Kasumi-1 (cell line): ENCODE results near the gene MORN5.

Experiments used
- DNase-seq, 2 experiments: peaks; one replicate each; lab custom pipeline; 2025; lab: John Stamatoyannopoulos, UW

The MORN5 gene

DNA sequence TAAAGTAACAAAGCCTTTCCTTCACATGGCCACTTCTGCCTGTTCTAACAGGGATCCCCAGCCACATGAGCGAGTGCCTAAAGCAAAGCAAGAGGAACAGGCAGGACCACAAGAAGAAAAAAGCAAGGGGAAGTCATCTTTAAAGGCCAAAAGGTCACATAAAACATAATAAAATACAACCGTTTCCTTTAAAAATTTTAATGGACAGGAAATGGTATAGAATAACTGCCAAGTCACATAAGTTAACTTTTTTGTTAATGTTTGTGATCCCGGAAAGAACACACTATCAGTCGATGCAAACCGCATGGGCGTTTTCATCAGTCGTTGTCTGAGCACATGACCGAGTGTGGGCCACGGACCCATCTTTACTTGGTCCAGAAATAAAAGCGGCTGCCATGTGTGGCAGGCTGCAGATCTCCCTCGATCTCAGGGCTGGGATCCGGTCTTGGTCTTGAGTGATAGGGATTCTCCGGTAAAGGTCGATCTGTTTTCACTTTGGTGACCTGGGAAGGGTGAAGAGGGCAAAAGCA is 15.8 kb upstream of the MORN5 start:
- no peak for DNase-seq

DNA sequence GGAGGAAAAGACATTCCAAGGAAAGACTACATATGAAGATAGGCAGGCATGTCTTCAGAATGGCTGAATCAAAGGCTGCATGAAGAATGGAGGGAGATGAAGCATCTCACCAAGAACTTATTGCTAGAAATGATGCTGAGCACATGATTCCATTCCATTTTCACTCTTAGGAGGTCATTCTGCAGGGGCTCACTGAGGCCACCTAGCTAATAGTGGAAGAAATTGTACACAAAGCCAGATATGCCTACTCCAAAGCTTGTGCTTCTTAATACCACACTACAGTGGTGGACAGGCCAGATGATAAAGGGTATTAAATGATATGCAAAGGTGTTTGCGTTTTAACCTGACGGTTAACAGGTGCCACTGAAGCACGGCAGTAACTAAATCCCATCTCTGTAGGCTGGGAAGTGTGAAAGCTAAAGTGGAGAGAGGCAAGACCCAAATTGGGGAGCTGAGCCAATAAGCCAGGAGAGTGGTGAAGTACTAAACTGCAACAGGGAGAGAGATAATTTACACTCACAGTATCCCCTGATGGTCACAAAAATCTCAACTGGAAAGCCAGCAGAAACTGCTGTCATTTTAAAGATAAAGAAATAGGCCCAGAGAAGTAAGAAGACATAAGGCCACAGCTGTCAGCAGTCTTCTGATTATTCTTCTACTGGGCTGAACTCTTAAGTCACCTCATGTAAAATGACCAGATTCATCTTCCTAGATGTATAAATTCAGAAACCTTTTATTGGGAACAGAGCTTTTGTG is 14.7 kb upstream of the MORN5 start:
- DNase-seq: peak; percentile 28 to 59

DNA sequence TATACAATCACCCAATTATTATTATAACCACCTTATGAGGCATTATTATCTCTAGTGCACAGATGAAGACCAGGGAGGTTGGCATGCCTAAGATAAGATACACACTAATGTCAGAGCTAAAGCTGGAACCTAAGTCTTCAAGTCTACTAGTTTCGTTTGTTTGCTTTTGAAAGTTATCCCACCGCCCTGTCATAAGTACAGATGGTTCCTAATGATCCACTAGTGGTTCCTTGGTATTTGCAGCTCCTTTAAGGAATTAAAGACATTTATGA is 14.2 kb upstream of the MORN5 start:
- no peak for DNase-seq

DNA sequence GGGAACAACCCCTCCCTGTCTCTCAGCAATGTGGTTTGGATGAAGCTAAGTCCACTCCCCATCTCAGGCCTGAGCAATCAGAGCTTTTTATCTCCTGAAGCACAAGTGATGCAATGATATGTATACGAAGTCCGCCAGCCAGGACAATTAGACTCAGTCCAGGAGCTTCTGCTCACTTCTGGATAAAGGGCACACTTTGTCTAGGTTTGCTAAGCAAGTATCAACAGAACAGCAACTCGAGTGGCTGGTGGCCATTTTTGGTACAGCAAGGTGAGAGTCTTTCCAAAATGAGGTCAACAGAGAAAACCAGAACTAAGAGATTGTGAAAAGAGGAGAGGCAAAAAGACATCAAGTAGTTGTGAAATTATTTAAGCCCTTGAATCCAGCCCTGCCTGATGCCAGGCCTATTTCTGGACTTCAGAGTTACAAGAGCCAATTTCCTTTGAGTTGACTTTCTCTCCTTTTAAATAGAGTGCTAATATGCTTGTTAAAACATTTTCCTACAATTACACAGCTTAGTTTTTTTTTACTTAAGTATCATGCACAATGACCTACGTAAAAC is 8.4 kb upstream of the MORN5 start:
- peak in 1 of 2 experiments; percentile 3 for DNase-seq

DNA sequence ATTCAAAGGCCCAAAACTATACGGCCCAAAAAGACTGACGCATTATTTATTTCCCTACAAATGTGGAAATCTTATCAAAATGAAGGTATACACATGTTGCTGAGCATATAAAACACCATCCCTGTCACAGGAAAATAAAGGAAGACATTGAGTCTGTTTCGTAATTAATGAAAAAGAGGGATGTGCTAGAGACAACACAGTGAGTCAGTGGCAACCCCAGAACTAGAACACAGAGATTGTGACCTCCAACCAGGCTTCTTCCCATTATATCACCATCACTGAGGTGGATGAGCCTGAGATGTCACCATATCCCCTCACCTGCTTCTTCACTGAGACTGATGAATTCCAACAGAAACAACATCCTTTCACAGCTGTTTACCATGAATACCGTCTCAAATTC is 3.9 kb upstream of the MORN5 start:
- DNase-seq: no peak

DNA sequence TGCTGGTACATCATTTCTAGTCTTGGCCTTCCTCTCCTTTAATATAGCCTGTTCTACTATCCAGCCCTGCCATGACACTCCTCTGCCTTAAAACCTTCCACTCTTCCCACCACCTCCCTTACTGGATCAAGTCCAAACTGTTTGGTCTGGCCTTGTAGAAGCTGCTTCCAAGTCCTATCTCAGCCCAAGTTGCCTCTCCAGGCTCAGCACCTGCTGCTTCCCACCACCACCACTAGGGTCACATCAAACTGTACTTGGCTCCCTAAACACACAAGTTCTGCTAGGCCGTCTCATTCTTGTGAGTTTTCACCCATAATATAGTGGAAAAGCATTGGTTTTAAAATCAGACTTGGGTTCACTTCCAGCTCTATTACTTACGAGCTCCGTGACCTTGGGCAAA is 1.5 kb upstream of the MORN5 start:
- peak; percentile 76 to 86 for DNase-seq

DNA sequence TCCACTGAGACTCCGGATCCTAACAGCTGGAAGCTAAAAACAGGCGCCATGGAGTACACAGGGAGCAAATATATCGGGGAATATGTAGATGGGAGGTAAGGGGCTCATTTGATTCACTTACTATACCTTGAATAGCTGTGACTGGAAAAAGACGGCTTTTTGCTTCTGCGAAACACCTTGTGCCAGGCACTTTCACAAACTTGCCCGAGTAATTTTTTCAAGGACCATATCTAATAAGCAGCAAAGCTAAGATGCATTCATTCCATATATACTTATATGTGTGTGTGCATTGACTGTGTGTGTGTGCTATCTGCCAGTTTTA is 178 bp downstream of the MORN5 start:
- no peak for DNase-seq

DNA sequence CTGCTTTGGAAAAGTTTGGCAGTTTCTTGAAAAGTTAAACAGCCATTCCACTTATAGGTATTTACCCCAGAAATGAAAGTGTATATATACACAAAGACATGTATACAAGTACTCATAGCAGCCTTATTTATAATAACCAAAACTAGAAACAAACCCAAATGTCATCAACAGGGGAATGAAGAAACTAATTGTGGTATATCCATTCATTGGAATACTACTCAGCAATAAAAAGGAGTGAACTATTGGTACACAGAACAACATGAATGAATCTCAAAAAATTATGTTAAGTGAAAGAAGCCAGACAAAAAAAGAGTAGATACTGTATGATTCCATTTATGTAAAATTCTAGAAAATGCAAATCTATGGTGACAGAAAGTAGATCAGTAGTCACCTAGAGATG is 2.7 kb downstream of the MORN5 start:
- DNase-seq: no peak

DNA sequence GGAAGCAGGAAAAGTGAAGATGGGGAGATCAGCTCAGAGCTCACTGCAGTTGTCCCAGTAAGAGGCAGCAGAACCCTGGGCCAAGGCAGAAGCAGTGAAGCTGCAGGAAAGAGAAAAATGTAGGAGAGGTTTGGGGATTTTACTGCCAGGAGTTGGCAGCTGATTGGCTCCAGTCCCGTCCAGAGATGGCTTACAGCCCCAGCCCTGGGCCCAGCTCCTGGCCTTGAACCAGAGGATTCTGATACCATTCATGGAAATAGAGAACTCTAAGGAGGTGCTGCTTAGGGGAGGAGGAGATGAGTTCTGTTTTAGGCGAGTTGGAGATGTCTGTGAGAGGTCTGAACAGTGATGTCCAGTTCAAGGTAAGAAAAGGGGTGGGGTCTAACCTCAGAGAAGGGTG is 4.6 kb downstream of the MORN5 start:
- no peak for DNase-seq

DNA sequence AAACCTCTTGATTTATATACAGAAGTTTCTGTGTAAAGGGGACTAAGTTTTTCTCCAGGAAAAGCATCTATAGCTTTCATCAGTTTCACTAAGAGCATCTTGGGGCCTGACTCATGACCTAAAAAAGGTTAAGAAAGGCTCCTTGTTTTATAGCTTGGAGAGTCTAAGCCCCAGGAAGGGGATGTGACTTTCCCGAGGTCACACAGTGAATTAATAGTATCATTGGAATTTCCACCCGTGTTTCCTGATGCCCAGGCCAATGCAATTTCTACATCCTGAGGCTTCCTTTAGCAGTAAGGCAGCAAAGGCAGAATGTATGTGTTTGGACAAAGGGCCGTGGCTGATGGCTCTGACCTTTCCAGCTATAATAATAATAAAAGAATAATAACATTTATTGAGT is 8.6 kb downstream of the MORN5 start:
- DNase-seq: no peak

DNA sequence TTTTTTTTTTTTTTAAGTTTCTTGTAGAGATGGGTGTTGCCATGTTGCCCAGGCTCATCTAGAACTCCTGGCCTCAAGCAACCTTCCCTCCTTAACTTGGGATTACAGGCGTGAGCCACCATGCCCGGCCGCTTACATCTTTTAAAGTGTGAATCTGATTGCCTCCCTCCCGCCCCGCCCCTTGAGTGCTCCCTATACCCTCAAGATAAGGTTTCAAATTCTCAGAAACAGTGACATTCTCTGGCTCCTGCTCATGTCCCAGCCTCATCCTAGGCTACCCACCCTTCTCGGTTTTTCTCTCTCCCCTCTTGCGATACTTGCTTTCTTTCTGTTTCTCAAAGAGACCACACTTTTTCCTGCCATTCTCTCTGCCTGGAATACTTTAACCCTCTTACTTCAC is 12.4 kb downstream of the MORN5 start:
- DNase-seq: no peak

DNA sequence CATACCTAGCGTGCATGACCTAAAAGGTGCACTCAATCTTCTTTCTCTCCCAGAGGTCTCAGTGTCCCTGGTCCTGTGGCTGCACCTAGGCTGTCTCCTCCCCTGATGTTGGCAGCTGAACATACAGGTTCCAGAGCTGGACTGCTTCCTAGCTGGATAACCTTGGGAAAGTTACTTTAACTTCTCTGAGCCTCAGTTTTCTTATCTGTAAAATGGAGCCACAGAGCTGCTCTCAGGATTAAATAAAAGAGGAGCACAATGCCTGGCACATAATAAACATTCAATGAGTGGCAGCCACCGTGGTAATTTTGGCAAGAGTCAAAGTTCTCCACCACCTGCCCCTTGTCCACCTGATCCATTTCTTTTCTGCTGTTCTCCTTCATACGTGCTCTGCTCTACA is 14.0 kb downstream of the MORN5 start:
- no peak for DNase-seq

DNA sequence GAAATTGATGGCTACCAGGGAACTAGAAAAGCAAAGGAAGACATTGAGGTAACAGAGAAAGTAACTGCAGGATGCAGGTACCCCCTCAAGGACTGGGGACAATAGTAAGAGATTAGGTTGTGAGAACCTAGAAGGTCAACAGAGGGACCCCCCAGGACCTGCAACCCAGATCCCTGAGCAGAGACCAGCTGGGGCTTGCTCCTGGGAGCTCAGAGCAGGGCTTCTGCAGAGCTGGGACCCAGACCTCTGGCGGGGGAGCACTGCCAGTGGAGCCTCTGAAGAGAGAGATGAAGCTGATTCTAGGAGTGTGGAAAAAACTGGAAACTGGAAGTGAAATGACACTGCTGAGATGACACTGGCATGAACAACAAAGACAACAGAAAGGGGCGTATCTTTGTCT is 17.2 kb downstream of the MORN5 start:
- no peak for DNase-seq

DNA sequence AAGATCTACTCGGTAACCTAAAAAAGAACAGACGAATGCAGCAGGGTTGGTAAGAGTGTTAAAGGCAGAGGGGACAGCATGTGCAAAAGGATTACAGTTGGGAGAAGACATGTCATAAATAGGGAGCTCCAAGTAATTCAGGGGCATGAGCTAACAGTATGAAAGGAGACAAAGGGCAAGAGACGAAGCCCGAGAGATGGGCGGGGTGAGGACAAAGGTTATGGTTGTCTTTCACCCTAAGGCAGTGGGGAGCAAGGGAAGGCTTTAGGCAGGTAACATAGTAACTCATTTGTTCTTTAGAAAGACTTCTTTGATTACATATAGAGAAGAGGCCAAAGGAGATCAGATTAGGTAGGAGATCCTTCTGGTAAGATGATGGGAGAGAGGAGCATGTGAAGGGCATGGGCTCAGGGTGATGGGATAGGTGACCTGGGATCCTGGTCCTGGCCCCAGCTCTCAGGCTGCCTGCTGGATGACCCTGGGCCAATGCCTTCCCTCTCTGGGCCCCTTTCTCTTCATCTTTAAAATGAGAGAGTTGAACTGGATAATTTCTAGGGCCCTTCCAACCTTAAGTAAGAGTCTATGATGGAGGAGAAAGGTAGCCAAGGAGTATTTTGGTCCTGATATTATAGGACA is 19.5 kb downstream of the MORN5 start:
- no peak for DNase-seq

DNA sequence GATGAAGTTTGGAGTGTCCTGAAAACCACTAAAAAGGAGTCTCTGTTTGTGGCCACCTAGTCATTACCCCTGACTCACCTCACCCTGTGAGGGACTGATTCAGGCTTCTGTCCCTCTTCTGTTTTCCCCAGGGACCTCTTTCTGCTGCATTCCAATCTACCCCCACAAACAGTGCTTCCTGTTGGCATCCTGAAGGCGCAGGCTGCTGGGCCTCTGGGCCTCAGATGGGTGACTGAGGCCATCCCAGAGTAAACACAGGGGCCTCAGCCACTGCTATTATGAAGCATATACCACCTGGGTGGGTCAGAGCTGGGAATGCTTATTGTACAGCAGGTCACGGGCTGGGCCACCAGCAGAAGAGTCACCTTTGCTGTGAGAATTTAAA is 20.0 kb downstream of the MORN5 start:
- no peak for DNase-seq

DNA sequence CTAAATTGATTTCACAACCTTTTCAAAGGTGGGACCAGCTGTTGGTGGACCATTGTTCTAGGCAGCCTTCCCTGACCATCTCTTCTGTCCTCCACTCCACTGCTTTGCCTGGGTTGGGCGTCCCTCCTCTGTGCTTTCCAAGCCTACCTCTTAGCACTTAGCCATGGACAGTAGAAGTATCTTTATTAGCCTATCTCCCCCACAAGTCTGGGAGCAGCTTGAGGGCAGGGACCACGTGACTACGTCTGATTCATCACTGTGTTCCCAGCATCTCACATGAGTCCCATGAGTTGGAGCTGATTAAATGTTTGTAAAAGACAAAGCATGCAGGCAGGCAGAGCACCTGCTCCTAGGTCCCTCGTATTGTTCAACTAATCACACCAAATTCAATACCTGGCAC is 20.9 kb downstream of the MORN5 start:
- DNase-seq: no peak

DNA sequence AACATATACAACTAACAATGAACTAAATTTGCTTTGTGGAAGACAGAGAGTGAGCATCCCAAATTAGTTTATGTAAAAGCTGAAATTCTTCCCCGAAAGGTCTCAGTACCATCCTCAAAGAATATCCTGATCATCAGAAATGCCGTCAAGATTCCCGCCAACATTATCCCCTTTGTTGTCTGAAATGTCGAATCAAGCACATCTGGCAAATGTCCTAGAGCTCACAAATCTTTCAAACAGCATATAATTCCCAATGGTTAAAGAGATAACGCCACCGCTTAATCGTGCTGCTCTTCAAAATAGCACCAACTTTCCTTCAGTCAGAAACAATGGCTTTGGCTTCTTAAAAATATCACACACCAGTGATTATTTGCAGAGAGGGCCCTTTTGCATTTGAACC is 23.8 kb downstream of the MORN5 start:
- DNase-seq: no peak

DNA sequence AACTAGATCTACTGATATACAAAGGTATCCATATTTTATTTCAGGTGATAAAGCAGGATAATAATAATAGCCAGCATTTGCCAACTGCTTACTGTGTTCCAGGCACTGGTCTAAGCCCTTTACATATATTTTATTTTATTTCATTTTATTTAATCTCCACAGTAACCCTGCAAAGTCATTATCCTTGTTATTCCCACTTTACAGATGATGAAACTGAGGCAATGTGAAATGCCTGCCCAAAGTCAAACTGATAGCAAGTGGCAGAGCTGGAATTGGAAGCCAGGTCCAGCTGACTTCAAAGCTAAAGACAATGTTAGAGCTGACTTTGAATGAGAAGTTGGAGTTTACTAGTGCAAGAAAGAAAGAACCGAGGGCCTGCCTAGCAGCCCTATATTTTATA is 24.8 kb downstream of the MORN5 start:
- no peak for DNase-seq

DNA sequence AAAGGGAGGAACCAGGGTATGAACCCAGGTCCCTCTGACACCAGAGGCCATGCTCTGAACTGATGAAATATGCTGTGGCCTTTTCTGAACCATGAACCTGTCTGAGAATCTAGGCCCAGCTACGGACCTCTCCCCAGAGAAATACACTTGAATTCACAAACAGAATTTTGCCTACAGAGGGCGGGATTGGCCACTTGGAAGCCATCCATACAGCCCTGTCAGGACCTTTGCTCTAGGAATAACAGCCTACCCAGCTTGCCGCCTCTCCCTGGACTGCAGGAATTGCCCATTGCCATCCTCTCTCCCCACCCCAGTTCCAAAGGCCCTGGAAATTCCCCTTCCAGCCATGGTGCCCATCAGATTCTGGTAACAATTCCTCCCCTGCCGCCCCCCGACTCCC is 26.6 kb downstream of the MORN5 start:
- DNase-seq: no peak

DNA sequence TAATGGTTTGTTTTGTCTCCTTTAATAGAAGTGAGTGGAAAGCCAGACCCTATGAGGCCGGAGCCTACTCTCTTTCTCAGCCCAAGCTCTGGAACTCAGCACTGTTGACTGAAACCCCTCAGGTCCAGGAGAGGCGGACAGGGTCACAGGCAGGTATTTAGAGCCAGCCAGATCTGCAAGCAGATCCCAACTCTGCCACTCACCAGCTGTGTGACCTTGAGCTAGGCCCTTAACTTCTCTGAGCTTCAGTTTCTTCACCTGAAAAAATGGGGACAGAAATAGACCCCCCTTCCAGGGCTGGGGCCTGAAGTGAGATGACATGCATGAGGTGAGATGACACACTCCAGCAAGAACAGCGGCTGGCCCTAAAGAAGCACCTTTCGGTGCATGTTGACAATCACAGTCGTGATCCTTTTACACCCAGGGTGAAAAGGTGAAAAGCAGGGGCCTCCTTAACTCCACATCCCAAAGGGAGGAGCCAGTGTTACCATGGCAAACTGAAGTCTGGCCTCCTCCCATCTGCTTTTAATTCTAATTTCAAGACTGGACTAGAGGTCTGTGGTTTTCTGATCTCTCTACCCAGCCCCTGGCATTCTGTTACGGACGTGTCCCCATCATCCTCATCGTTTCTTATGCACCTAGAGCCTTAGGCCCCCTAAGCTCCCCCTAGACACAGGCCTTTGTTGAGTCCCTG is 27.2 kb downstream of the MORN5 start:
- DNase-seq: no peak

DNA sequence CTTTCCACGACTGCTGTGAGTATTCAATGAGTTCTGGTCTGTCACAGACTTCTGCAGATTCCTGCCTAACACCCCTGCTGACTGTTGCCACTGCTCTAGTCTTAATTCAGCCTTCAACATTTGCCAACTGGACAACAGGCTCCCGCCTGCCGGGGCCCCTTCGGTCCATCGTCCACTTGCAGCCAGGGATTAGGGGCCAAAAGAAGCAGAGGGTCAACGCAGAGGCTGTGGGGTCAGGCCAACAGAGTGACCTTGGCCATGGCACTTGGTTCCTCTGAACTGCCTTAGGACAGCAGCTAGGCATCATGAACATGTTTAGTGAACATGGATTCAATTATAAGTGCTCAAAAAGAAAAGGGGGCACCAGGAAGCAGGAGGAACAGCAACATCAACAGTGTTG is 28.7 kb downstream of the MORN5 start:
- DNase-seq: no peak

DNA sequence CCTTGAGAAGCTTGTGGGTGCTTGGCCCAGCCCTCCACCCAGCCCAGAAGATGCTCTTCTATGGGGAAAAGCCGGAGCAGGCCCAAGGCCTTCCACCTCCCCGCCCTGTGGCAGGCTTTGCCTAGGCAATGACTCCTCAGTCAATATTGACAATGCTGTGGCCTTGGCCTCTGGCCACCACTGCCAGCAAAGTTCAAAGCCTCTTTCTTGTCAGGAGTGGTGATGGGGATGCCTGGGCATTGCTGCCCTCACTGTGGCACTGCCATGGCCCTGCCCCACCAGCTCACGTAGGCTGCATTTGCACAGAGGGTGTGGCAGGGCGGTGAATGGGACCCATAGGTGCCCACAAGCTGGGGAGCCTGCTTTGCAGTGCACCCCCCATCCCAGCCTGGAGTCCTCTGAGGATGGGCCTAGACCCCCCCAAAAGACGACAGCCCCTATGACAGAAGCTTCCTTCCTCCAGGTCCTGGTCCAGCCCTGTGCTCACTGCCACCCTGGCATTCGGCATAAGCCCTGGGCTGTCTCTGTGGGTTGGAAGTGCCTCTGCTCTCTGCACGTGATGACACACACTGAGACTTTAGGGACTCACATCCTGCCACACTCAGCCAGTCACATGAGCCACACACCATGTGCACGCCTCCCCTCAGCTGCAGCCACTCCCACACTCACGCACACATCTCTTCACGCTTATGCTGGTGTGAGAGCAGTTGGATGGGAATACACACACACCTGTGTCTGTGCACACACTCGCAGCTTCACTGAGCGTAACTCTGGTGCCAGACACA is 31.1 kb downstream of the MORN5 start:
- DNase-seq: no peak

DNA sequence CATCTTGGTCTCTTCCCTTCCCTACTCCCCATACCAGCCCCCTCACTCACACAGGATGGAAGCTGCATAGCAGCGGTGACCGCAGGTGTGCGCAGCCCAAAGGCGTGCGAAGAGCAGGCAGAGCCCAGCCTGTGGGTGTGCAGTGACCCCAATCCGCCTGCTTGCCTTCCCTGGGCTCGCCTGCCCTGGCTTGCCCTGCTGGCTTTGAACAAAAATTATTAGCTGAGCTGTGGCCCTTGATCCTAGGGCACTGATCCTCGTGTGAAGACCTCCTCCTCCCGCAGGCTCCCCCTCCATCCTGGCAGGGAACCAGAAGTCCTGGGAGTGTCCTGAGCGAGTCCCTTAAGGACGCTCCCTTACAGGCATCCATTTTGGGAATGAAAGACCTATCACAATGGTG is 31.9 kb downstream of the MORN5 start:
- DNase-seq: no peak
